ENCODE measurements around the gene VTCN1.
"Not testable (repeated sequence)": the region's sequence is repeated elsewhere in the genome, so short reads cannot be mapped to it uniquely, and the experiment has no call there.

VTCN1 gene, protein sequence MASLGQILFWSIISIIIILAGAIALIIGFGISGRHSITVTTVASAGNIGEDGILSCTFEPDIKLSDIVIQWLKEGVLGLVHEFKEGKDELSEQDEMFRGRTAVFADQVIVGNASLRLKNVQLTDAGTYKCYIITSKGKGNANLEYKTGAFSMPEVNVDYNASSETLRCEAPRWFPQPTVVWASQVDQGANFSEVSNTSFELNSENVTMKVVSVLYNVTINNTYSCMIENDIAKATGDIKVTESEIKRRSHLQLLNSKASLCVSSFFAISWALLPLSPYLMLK

DNA sequence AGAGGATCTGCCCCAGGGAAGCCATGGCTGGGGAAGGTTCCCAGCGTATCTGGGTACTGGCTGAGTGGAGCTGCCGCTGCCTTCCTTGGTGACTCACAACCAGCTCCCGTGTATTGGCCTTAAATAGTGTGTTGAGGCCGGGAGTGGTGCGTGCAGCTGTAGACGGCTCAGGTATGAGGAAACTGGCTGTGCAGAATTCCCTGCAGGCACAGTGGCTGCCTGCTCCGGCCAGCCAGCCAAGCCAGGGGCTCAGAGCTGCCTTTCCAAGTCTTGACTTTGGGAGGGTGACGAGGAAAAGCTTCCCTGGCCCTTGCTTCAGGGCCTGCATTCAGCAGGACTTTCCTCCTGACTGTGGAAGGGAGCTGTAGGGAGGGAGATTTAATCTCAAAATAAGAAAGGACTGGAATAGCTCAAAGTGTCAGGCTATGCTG lies at the start of gene VTCN1:
TSS of gene VTCN1 (minus strand) at position 97 of the 431 bp plus-strand sequence. CDS start at position 25, 72 bp downstream.
- DNase-seq (ENCODE audit: low spot score) = peak; percentile 52

DNA sequence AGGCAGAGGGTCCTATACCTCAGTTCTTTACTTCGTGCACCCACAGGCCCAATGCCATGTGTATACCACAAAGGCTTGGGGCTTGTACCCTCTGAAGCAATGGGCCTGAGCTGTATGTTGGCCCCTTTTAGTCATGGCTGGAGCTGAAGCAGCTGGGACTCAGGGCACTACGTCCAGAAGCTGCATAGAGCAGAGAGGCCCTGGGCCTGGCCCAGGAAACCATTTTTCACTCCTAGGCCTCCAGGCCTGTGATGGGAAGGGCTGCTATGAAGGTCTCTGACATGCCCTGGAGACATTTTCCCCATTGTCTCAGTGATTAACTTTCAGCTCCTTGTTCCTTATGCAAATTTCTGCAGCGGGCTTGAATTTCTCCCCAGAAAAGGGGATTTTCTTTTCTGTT lies 48.1 kb upstream of the VTCN1 start:
- no peak for DNase-seq (ENCODE audit: low spot score)

DNA sequence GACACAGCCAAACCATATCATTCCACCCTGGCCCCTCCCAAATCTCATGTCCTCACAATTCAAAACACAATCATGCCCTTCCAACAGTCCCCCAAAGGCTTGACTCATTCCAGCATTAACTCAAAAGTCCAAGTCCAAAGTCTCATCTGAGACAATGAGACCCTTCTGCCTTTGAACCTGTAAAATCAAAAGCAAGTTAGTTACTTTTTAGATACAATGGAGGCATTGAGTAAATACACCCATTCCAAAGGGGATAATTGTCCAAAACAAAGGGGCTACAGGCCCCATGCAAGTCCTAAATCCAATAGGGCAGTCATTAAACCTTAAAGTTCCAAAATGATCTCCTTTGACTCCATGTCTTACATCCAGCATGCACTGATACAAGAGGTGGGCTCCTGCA lies 47.3 kb upstream of the VTCN1 start:
- not testable (repeated sequence) for DNase-seq (ENCODE audit: low spot score)

DNA sequence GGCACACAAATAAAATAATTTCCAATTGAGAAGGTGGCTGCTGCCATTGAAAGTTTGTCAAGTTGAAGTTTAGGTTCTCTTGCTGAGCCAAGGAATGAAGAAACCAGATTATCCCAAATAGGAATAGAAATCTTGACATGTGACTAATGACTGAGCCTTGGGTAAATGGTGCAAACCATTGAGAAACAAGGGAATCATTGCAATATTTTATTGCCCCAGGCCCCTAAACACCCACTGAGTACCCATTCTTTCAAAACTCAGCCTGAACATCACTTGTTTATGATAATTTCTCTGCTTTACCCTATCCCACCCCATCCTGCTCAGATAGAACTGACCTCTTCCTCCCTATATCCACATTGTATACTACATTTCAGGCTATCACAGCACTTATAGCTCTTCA lies 46.6 kb upstream of the VTCN1 start:
- DNase-seq (ENCODE audit: low spot score) = no peak

DNA sequence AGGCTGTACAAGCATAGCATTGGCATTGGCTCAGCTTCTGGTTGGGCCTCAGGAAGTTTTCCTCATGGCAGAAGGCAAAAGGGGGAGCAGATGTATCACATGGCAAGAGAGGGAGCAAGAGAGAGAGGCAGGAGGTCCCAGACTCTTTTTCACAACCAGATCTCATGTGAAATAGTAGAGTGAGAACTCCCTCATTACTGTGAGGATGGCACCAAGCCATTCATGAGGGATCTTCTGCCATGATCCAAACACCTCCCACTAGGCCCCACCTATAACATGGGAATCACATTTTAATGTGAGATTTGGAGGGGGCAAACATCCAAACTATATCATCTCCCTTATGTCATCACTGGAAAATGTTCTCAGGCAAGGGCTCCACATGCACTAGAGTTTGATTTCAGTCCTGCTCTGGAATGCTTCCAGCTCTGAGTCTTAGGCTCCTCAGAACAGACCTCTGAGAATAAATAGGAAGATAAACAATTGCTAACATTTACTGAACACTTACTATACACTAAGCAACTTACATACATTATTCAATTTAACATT lies 39.4 kb upstream of the VTCN1 start:
- no peak for DNase-seq (ENCODE audit: low spot score)

DNA sequence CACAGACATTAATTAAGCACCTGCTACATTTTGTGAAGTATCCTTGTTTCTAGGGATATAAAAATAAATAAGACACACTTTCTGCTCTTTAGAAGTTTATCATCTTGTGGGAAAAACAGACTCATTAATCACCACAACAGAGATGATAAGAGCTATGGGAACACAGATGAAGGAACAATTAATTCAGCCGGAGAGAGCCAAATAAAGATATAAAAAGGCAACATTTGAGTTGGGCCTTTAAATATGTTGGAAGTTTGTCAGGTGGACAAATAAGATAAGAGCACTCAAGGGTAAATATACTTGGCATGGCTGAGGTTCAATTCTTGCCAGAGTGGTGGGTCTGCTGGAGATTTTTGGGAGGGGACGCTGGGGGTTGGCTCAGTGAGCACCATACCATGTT lies 34.2 kb upstream of the VTCN1 start:
- no peak for DNase-seq (ENCODE audit: low spot score)

DNA sequence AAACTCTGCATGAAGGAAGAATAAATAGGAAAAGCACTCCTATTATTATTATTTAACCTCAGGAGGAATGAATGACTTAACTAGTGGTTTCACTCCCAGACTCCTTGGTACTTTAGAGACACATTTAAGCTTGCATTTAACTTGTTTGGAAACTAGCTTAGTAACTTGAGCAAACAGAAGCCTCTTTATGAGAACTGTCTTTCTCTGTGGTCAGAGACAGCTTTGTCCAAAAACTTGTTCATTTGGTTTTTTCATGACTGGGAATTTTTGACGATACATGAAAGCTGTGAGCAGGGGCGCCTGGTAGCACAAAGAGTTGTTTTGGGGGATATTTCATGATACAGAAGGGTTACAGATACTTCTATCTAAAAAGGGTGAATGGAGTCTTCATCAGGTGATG lies 33.6 kb upstream of the VTCN1 start:
- no peak for DNase-seq (ENCODE audit: low spot score)

DNA sequence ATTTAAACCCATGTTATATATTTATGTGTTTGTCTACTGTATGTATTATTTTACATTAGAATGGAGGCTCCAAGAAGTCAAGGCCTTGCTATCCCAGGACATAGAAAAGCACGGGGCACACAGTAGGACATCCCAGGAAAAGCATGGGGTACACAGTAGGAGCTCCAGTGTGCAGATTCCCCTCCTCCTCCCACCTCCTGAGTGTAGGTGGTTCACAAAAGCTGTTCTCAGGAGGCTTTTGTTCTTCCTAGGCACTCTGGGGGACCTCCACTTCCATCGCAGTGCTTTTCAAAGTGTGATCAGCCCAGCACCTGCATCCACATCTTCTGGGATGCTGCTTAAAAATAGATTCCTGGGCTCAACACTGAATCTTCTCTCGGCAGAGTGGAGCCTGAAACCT lies 30.8 kb upstream of the VTCN1 start:
- DNase-seq (ENCODE audit: low spot score) = no peak

DNA sequence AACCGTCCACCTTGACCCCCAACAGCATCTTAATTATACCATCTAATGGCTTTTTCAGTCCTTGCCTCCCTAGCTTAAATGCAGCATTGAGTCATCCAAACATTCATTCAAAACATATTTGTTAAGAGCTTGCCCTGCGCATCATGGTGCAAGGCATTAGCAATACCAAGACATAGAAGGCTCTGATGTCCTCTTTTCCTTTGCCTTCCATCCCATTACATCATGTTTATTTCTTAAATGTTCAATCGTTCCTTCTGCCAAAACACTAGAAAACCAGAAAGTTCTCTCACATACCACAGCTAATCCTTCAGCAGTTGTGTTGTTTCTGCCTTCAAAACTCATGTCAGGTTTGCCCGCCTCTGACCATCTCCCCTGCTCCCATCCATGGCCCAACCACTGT lies 29.8 kb upstream of the VTCN1 start:
- no peak for DNase-seq (ENCODE audit: low spot score)

DNA sequence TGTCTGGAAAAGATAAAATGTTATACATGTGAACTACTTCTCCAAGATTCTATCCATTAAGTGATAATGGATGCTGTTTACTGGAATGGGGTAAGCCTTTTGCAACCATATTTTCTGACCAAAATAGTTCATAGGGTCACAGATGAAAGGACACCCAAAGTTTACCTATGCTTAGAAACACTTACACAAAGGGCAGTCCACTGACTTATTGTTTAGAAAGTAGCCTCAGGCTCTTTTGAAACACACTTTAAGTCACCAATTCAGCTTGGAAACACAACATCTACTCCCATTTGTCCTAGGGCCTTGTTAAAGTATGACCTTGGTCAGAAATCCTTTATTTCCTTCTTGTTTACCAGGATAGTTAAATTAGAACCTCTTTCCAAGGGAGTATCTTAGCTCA lies 28.7 kb upstream of the VTCN1 start:
- DNase-seq (ENCODE audit: low spot score) = no peak

DNA sequence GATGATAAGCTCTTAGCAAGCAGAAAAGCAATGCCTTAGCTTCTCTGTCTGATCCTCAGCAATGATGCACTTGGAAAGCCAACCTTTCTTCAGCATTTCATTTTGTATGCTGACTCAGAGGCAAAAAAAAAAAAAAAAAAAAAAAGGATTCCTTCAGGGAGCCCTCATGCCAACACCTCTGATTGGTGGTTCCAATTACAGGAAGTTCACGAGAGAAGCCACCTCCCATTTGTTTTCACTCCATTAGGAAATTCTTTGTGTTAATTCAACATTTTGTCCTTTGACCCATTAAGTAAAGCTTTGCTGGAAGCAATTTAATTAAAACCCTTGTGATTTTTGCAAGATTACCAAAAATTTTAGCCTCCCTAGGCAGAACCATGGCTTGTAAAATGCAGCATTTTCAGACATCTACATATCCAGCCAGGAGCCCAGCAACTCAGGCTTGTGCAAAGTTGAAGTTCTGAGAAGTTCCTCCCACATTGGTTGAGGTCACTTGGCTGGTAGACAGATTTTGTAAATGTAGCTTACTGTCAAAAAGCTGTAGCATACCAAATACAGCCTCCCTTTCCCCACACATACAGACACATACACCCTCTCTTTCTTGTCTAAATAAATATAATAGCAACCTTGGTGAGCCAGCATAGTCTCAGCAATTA lies 27.1 kb upstream of the VTCN1 start:
- DNase-seq (ENCODE audit: low spot score) = peak; percentile 6

DNA sequence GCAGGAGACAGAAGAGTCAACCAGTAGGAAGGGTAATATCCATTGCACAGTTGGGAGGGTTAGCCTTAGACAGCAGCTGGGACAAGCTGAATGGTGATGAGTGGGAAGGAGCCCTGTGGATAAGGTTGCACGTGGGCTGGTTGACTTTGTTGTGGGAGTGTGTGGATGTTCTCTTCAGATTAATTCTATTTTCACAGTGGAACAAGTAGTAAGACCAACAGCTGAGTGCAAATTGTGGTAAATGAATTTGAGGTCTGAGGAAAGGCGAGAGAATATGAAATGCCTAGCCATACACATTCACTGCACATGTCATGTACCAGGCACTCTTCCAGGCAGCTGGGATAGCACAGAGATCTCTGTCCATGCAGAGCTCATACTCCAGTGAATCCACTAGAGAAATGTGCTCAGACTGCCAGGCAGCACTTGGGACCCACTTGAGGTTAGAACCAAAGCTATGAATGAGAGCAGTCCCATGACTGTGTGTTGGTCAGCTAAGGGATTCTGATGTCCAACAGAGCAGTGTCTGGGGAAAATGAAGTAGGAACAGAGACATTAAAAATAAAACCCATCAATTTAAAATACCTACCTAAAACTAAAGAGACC lies 25.2 kb upstream of the VTCN1 start:
- DNase-seq (ENCODE audit: low spot score) = no peak

DNA sequence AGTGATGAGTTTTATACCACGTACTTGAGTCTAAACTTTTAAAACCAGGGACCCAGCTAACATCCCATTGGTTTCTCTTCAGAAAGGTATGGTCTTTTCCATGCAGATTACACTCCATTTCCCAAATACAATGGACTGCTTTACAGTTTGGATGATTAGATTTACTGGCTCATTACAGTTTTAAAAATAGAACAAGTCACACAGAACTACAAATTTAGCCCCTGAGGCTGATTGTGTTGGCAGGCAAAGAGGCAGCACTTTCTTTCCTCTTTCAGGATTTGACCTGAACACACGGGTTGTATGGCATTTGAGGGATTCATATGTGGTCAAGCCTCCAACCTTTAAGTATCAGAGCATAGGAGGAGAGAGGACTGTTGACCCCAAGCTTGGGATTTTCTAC lies 21.8 kb upstream of the VTCN1 start:
- no peak for DNase-seq (ENCODE audit: low spot score)

DNA sequence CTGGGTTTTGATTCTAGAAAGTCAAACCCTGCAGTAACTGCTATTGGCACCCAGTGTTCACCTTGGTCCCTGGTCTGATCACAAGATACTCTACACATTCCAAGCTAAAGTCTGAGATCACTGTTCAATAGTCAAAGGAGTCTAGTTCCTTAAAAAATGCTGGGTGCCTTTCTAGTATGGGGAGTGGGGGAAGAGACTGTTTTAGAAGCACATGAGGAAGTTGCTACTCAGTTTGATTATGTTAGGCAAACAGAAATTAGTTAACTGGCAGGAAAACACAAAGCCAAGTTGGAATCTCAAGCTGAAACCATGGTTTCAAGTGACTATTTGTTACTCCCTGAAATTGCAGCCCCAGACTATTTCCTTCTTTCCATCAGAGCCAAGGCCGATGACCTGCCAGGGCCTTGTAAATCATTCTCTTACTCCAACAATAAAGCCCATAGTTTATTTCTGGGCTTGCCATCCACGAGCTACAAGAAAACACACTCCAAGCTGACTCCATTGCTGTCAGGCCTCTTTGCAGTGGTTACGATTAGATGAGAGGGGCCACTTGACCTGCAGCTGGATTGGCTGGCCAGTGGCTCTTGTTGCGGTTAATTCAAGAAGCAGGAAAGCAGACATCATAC lies 21.1 kb upstream of the VTCN1 start:
- no peak for DNase-seq (ENCODE audit: low spot score)

DNA sequence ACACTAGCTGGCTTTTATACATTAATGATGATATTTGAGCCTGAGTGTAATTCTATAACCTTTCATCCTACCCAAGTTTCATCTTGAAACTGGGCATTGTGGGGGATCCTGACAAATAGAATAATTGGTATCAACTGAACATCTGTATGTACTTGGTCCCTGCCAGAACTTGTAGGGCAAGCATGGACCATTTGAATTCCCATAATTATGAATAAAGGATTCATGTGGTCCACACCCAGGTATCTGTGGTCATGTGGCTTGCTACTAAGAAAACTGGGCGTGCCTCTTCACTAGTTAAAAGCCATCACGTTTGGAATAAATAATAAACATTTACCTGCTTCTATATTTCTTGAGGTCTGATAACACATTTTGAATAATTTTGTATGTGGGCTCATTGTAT lies 20.6 kb upstream of the VTCN1 start:
- DNase-seq (ENCODE audit: low spot score) = no peak

DNA sequence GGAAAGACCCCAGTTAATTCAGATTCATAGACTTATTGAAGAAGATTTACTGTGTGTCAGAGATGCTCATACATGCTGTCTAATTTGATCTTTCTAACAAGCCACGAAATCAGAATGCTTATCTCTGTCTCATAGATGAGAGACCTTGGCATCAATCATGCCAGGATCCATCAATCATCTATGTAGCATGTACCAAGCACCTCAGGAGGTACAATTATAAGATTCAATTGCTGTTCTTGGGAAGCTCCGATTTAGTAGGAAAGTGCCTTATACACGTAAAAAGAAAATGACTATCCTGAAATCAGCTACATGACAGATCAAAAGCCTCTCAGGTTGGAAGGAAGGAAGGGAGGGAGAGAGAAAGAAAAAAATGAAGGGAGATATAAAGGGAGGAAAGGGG lies 18.5 kb upstream of the VTCN1 start:
- no peak for DNase-seq (ENCODE audit: low spot score)

DNA sequence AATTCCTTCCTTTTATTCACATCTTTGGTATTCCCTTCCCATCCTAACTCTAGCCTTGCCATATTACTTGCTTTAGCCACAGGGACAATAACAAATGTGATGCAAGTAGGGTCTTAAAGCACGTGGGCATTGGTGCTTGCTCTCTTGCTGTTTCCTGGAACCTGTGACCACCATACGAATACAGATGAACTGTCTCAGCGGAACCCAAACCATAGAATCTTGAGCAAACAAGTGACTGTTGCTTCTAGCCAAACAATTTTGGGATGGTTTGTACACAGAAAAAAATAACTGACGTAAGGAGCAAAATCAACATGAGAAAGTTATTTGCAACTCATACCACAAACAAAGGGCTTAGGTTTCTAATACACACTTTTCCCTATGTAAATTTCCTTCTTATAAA lies 15.2 kb upstream of the VTCN1 start:
- no peak for DNase-seq (ENCODE audit: low spot score)

DNA sequence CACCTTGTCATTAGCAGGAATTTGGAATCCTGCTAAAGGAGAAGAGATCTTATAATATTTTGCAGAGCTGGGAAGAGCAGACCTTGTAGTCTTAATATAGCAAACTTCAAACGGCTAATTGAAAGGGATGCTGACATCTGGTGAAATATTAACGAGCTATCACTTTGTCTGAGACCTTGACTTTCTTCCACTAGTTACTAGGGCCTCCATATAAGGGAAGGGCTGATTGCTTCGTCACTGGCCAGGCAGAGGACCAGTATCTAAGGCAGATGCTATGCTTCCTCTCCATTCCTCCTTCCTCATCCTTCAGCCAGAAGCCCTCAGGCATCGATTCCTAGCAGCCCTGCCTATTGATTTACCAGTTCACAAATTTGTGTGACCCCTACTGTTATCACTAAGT lies 6.0 kb upstream of the VTCN1 start:
- no peak for DNase-seq (ENCODE audit: low spot score)

DNA sequence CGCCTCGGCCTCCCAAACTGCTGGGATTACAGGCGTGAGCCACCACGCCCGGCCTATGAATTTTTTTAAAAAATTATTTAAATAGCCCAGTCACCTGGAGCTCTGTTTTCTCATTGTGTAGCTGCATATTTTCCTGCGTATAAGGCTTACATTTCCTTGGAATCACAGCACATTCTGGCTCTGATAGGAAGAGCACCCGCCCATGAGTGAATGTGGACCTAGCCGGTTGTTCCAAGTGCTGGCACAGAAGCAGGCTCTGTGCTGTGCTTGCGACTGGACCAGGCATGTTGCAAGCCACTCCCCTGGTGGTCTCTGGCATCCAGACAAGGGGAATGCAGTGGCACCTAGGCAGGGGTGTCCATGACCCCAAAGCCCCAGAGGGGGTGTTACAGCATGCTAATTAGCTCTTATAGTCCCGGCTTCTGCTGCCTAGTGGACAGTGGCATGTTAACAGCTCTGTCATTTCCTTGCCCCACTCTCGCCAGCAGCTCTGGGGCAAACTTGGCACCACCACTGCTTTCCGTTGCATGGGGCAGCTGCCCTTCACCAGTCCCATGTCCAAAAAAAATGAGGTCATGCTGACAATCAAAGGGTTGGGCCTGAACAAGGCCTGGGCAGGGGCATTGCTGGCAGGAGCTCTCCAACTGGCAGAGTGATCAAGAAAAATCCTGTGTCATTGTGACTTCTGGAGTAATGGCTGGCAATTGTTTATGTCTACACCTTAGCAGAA lies 5.2 kb upstream of the VTCN1 start:
- DNase-seq (ENCODE audit: low spot score) = no peak

DNA sequence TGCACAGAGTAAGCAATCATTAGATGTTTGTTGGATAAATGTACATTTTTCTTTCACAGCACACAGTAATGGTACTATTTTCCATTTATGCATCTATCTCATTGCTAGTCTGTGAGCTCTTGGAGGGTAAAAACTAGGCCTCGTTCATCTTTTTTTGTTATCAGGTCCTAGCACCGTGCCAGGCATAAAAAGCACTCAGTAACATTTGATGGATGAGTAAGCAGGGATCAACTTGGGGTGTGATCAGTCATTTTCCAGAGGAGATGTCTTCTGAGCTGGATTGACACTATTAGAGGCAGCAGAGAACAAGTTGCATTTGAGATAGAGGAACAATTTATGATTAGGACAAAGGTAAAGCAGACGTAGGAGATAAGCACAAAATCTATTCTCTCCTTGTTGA lies 4.3 kb upstream of the VTCN1 start:
- no peak for DNase-seq (ENCODE audit: low spot score)

DNA sequence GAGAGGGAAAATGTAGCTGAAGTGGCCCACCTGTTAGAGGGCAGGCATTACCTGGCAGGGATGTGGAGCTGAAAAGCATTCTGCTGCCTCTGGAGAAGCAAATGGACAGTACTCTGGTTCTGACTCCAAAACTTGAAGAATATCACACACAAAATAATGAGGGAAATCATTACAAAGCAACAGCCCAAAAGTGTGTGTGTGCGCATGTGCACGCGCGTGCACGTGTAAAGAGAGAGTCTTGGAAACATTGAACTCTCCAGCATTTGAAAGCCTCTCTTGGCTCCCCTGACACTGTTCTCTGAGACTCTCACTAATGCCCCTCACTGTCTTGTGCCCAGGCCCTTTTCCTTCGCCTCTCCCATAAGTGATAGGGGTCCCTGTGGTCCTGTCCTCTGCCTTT lies 2.3 kb upstream of the VTCN1 start:
- DNase-seq (ENCODE audit: low spot score) = no peak

DNA sequence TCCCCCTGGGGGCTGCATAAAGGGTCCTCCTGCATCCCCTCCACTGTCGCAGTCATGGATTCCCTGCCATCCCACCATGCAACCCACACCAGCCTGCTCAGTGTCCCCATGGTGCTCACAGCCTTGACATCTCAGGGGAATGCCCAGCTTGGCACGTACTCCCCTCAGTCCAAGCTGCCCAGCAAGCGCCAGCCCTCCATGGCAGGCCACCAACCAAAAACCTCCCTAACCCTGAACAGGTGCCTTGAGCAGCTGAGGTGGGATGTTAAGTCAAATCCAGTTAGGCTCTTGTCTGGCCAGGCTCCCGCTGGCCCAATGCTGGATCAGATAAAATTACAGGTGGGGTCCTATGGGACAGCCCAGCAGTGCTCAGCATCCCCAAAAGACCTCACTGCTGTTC lies 341 bp downstream of the VTCN1 start:
- DNase-seq (ENCODE audit: low spot score) = no peak
